Suprapubic skin (tissue), 4 donors: ENCODE data around the gene PHF8. TPM values are rescaled to one million over a fixed set of nuclear protein-coding genes. Genes with fewer than 3 reads are reported as not detected.
A peak's percentile ranks its signal among the peaks of the same experiment; 100 is the strongest.

ENCODE experiments used
- DNase-seq, 2 donors: peaks; one replicate each; pipeline ENCODE4 v3.0.0-alpha.2; 2019; ENCODE audit warnings: low spot score in 2 of 2
- H3K27ac ChIP-seq: fragments of 200-600 bp; sonication (generic); one replicate; pipeline ENCODE4 v1.5.1; 2019
- H3K27me3 ChIP-seq: fragments of 200-600 bp; sonication (generic); one replicate; pipeline ENCODE4 v1.5.1; 2019
- H3K36me3 ChIP-seq: fragments of 200-600 bp; sonication (generic); one replicate; pipeline ENCODE4 v1.5.1; 2019
- H3K4me1 ChIP-seq: fragments of 200-600 bp; sonication (generic); one replicate; pipeline ENCODE4 v1.5.1; 2019
- H3K4me3 ChIP-seq: fragments of 200-600 bp; sonication (generic); one replicate; pipeline ENCODE4 v1.5.1; 2019; ENCODE audit warnings: mild to moderate bottlenecking
- H3K9me3 ChIP-seq: fragments of 200-600 bp; sonication (generic); one replicate; pipeline ENCODE4 v1.5.1; 2019
- EP300 ChIP-seq: sonication (generic); formaldehyde crosslinking; IDR thresholded peaks from one replicate; pipeline ENCODE4 v1.6.1; 2017; ENCODE audit warnings: antibody characterized with exemption
- POLR2A ChIP-seq, 2 donors: fragments of 450-650 bp; IDR thresholded peaks; one replicate each; pipeline ENCODE4 v1.6.1; 2017; ENCODE audit warnings: antibody characterized with exemption in 2 of 2, mild to moderate bottlenecking in 2 of 2, moderate library complexity in 2 of 2
- POLR2AphosphoS5 ChIP-seq, 3 donors: sonication (generic); formaldehyde crosslinking; IDR thresholded peaks; one replicate each; pipeline ENCODE4 v1.6.1; 2017; ENCODE audit warnings: antibody characterized with exemption in 3 of 3
- WGBS: methylation state at CpG from one replicate; pipeline ENCODE4 v1.1.5; 2018; 5-methylcytosine and 5-hydroxymethylcytosine counted together
- total RNA-seq, 4 donors: library from RNA; depleted of rRNA; stranded (reverse); fragments of >200 nt; gene quantifications; one replicate each; pipeline ENCODE4 v1.1.0, GENCODE V29; 2016
- TF ChIP-seq, protein P1 (sequence below), 2 donors: fragments of 200-600 bp in 1 of 2; fragments of 450-650 bp in 1 of 2; sonication (generic) in 1 of 2; IDR thresholded peaks; one replicate each; pipeline ENCODE4 v1.5.1; 2016 to 2019; ENCODE audit warnings: antibody characterized with exemption in 2 of 2, mild to moderate bottlenecking in 1 of 2, moderate library complexity in 1 of 2

The PHF8 gene
- 10 to 100 TPM; 17.5 to 72.2 (median 25.4) TPM for total RNA-seq

DNA sequence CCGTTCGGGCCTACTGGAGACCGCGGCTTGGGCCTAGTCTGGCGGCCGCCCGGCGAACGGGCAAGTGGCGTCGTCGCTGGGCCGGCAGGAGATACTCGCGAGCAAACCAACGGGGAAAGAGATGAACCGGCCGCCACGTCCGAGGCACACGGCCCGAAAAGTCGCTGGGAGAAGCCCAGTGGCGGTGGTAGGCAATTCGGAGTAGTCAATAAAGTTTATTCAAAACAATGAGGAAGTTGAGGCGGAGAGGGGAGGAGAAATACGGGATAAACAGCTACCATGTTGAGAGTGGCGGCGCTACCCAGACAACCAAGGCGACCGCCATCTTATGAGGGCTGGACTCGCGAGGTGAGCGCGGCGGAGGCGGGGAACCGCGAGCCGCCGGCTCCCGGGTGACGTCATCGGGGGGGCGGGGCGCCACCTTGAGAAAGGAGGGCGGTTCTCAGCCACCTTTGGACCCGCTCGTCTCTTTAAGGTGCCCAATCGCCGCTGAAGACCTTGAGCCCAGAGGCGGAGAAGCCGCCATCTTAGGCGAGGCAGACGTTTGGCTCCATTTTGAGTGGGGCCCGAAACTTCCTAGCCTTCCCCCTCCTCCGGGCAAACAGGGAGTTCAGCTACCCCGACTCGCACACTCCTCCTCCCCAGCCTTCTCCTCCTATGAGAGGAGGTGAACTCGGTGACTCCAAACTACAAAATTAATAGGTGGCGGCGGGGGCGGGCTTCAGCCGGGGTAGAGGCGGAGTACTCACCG lies at the start of gene PHF8:
Gene PHF8, minus strand, starts transcription at position 348 of the 751 bp plus-strand sequence. CDS start 1,745 bp downstream, outside the sequence.
- Histone ChIP-seq H3K27me3 (no peaks in the 10 kb centered on the region), H3K9me3 (no peaks in the 10 kb centered on the region), H3K36me3 (peaks cover 12% of the 10 kb centered on the region), H3K27ac (peak within 1 kb of the TSS; percentile 94), H3K4me3 (peak within 1 kb of the TSS; percentile 63), H3K4me1 (peaks cover 7% of the 10 kb centered on the region)
- peak; percentile 93 to 94 for DNase-seq
- 49% methylated on average over 61 of the region's 66 CpGs for WGBS
- TF ChIP-seq EP300 = no peak
- TF ChIP-seq POLR2AphosphoS5 (IDR thresholded peaks at IDR 0.05) = peak in 1 of 3 donors; percentile 76
- peak in 1 of 2 donors; percentile 35 for TF ChIP-seq POLR2A (IDR thresholded peaks at IDR 0.05)
- TF ChIP-seq, protein P1, sequence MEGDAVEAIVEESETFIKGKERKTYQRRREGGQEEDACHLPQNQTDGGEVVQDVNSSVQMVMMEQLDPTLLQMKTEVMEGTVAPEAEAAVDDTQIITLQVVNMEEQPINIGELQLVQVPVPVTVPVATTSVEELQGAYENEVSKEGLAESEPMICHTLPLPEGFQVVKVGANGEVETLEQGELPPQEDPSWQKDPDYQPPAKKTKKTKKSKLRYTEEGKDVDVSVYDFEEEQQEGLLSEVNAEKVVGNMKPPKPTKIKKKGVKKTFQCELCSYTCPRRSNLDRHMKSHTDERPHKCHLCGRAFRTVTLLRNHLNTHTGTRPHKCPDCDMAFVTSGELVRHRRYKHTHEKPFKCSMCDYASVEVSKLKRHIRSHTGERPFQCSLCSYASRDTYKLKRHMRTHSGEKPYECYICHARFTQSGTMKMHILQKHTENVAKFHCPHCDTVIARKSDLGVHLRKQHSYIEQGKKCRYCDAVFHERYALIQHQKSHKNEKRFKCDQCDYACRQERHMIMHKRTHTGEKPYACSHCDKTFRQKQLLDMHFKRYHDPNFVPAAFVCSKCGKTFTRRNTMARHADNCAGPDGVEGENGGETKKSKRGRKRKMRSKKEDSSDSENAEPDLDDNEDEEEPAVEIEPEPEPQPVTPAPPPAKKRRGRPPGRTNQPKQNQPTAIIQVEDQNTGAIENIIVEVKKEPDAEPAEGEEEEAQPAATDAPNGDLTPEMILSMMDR (IDR thresholded peaks at IDR 0.05) = no peak

DNA sequence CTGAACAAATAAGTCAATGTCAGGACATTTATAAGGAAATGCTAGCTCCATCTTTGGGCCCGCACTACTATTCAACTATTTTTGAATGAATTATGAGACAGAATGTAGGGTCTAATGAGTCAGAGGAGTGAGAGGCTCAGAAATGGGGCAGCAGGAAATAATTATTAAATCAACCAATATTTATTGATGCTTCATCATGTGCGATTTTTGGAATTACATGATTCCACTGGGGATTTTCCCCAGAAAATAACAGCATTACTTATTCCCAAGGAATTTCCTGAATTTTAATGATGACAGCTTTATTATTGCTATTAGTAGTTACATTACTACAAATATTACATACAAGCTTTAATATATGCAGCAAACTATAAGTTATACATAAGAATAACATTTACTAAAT lies 49.3 kb upstream of the PHF8 start:
- TF ChIP-seq EP300 (no peak), POLR2A (IDR thresholded peaks at IDR 0.05) (no peak), POLR2AphosphoS5 (IDR thresholded peaks at IDR 0.05) (no peak)
- TF ChIP-seq, protein P1 (IDR thresholded peaks at IDR 0.05) = no peak
- DNase-seq = no peak
- Histone ChIP-seq H3K27me3 (no peaks in the 10 kb centered on the region), H3K9me3 (no peaks in the 10 kb centered on the region), H3K36me3 (peaks cover 13% of the 10 kb centered on the region), H3K27ac (no peak overlapping the region), H3K4me1 (no peaks in the 10 kb centered on the region), H3K4me3 (no peak overlapping the region)
- 62% methylated on average over 2 of the region's 2 CpGs for WGBS

DNA sequence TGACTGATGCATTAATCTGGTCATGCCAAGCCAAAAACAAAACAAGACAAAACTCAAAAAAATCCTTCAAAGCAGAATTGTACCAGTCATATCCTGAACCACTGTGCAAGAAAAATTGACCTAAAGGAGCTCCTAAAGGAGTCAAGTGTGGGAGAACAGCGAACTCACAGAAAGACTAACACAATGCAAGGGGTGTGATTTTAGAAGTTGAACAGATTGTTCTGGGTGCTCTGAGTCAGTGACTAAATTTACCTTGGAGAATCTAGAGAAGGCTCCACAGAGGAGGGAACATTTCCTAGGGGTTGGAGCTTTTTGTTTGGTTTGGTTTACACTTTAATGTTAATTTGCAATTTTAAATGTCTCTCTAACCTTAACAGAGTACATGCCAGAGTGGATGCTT lies 48.9 kb upstream of the PHF8 start:
- Histone ChIP-seq H3K9me3 (no peaks in the 10 kb centered on the region), H3K4me1 (no peaks in the 10 kb centered on the region), H3K27ac (no peak overlapping the region), H3K36me3 (peaks cover 13% of the 10 kb centered on the region), H3K4me3 (no peak overlapping the region), H3K27me3 (no peaks in the 10 kb centered on the region)
- WGBS = 81% methylated on average over 1 of the region's 1 CpG
- TF ChIP-seq, protein P1 (IDR thresholded peaks at IDR 0.05) = no peak
- TF ChIP-seq POLR2AphosphoS5 (IDR thresholded peaks at IDR 0.05) = no peak
- no peak for TF ChIP-seq EP300
- TF ChIP-seq POLR2A (IDR thresholded peaks at IDR 0.05) = no peak
- DNase-seq = no peak

DNA sequence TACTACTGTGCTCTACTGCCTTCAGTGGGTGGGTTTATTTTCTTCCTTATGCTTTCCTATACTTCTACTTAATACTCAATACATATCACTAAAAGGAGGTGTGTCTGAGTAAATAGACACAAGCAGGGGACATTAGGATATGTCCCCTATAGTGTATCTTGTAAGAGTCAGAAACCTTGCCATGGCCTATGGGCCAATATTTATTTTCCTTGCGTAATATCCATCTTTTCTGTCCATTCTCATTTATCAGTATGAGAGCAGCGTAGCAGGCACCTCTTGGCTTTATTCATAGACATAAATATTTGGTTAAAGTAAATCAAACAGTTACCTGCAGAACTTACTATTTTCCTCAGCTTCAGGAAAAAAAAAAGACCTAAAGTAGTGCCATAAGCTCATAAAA lies 46.6 kb upstream of the PHF8 start:
- Histone ChIP-seq H3K4me3 (no peak overlapping the region), H3K36me3 (peaks cover 13% of the 10 kb centered on the region), H3K4me1 (no peaks in the 10 kb centered on the region), H3K27ac (no peak overlapping the region), H3K9me3 (no peaks in the 10 kb centered on the region), H3K27me3 (no peaks in the 10 kb centered on the region)
- no peak for DNase-seq
- TF ChIP-seq, protein P1 (IDR thresholded peaks at IDR 0.05) = no peak
- TF ChIP-seq POLR2A (IDR thresholded peaks at IDR 0.05) (no peak), EP300 (no peak), POLR2AphosphoS5 (IDR thresholded peaks at IDR 0.05) (no peak)
- 85% methylated on average over 2 of the region's 2 CpGs for WGBS

DNA sequence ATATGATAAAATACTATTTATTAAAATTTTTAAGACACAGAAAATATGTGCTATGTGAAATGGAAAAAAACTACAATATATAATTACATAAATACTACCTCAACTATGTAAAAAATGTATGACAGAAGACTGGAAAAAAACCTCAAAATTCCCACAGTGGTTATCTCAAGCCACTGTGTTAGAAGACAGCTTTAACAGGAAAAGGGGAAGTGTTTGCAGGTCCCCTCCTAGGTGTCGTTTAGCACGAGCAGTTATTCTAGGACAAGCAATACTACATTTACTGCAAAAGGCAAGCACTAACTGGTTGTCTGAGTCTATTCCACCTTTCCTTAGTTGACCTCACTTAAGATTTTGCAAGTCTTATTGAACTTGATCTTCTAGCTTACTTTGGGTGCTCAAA lies 44.9 kb upstream of the PHF8 start:
- TF ChIP-seq EP300 (no peak), POLR2AphosphoS5 (IDR thresholded peaks at IDR 0.05) (no peak), POLR2A (IDR thresholded peaks at IDR 0.05) (no peak)
- TF ChIP-seq, protein P1 (IDR thresholded peaks at IDR 0.05) = no peak
- Histone ChIP-seq H3K4me3 (no peak overlapping the region), H3K9me3 (no peaks in the 10 kb centered on the region), H3K27me3 (no peaks in the 10 kb centered on the region), H3K4me1 (no peaks in the 10 kb centered on the region), H3K36me3 (peaks cover 19% of the 10 kb centered on the region), H3K27ac (no peak overlapping the region)
- WGBS = 75% methylated on average over 2 of the region's 2 CpGs
- no peak for DNase-seq
